ENCODE results near the gene POLD2.

The POLD2 gene

GRCh38 chr7:44068054-44068453 lies 55.3 kb downstream of the POLD2 start:
- no peaks in the 10 kb centered on the region for H3K27me3 ChIP-seq (ENCODE audit: control insufficient read depth, insufficient read depth, low read length)
- H3K36me3 ChIP-seq (ENCODE audit: control insufficient read depth, insufficient read depth, low read length): no peaks in the 10 kb centered on the region
- H3K9me3 ChIP-seq (ENCODE audit: control insufficient read depth, insufficient read depth, low read length): no peaks in the 10 kb centered on the region
- no CpG with 5 or more reads among the region's 7 CpGs for WGBS (ENCODE audit: insufficient coverage, insufficient read length)
- no peak for DNase-seq (ENCODE audit: low read depth, low spot score)
- H3K4me3 ChIP-seq (ENCODE audit: low read length): no peak overlapping the region
- no peak overlapping the region for H3K27ac ChIP-seq (ENCODE audit: low read length)
- peaks cover 16% of the 10 kb centered on the region for H3K4me1 ChIP-seq (ENCODE audit: control insufficient read depth, insufficient read depth, low read length)

GRCh38 chr7:44067064-44067951 lies 56.0 kb downstream of the POLD2 start:
- no peak overlapping the region for H3K27ac ChIP-seq (ENCODE audit: low read length)
- H3K4me1 ChIP-seq (ENCODE audit: control insufficient read depth, insufficient read depth, low read length): peaks cover 16% of the 10 kb centered on the region
- no CpG with 5 or more reads among the region's 11 CpGs for WGBS (ENCODE audit: insufficient coverage, insufficient read length)
- no peaks in the 10 kb centered on the region for H3K9me3 ChIP-seq (ENCODE audit: control insufficient read depth, insufficient read depth, low read length)
- H3K4me3 ChIP-seq (ENCODE audit: low read length): no peak overlapping the region
- no peaks in the 10 kb centered on the region for H3K27me3 ChIP-seq (ENCODE audit: control insufficient read depth, insufficient read depth, low read length)
- DNase-seq (ENCODE audit: low read depth, low spot score): no peak
- no peaks in the 10 kb centered on the region for H3K36me3 ChIP-seq (ENCODE audit: control insufficient read depth, insufficient read depth, low read length)

GRCh38 chr7:44066494-44067063 lies 56.8 kb downstream of the POLD2 start:
- DNase-seq (ENCODE audit: low read depth, low spot score): no peak
- Histone ChIP-seq H3K9me3 (ENCODE audit: control insufficient read depth, insufficient read depth, low read length) (no peaks in the 10 kb centered on the region), H3K27ac (ENCODE audit: low read length) (no peak overlapping the region), H3K27me3 (ENCODE audit: control insufficient read depth, insufficient read depth, low read length) (no peaks in the 10 kb centered on the region), H3K4me1 (ENCODE audit: control insufficient read depth, insufficient read depth, low read length) (peaks cover 16% of the 10 kb centered on the region), H3K36me3 (ENCODE audit: control insufficient read depth, insufficient read depth, low read length) (0 out of 2 replicates have a peak, but pooled peaks cover 1% of the 10 kb centered on the region), H3K4me3 (ENCODE audit: low read length) (no peak overlapping the region)
- WGBS (ENCODE audit: insufficient coverage, insufficient read length): no CpG with 5 or more reads among the region's 7 CpGs

- no peaks in the 10 kb centered on the region for H3K27me3 ChIP-seq (ENCODE audit: control insufficient read depth, insufficient read depth, low read length)
- H3K4me1 ChIP-seq (ENCODE audit: control insufficient read depth, insufficient read depth, low read length): peaks cover 16% of the 10 kb centered on the region
- H3K9me3 ChIP-seq (ENCODE audit: control insufficient read depth, insufficient read depth, low read length): no peaks in the 10 kb centered on the region
- 0 out of 2 replicates have a peak, but pooled peaks cover 4% of the 10 kb centered on the region for H3K36me3 ChIP-seq (ENCODE audit: control insufficient read depth, insufficient read depth, low read length)
- no peak overlapping the region for H3K4me3 ChIP-seq (ENCODE audit: low read length)
- no CpG with 5 or more reads among the region's 6 CpGs for WGBS (ENCODE audit: insufficient coverage, insufficient read length)
- DNase-seq (ENCODE audit: low read depth, low spot score): no peak
- no peak overlapping the region for H3K27ac ChIP-seq (ENCODE audit: low read length)
These were observed 57.3 kb downstream of the POLD2 start for GRCh38 chr7:44066111-44066460.

- Histone ChIP-seq H3K4me3 (ENCODE audit: low read length) (no peak within 1 kb of the TSS), H3K36me3 (ENCODE audit: control insufficient read depth, insufficient read depth, low read length) (peaks cover 5% of the 10 kb centered on the region; the same call in 1 of the 2 replicates), H3K4me1 (ENCODE audit: control insufficient read depth, insufficient read depth, low read length) (peaks cover 16% of the 10 kb centered on the region), H3K27me3 (ENCODE audit: control insufficient read depth, insufficient read depth, low read length) (no peaks in the 10 kb centered on the region), H3K9me3 (ENCODE audit: control insufficient read depth, insufficient read depth, low read length) (no peaks in the 10 kb centered on the region), H3K27ac (ENCODE audit: low read length) (no peak within 1 kb of the TSS)
- DNase-seq (ENCODE audit: low read depth, low spot score): no peak
- WGBS (ENCODE audit: insufficient coverage, insufficient read length): no CpG with 5 or more reads among the region's 14 CpGs
These were observed 57.8 kb downstream of the POLD2 start, which contains the start of gene PGAM2 for GRCh38 chr7:44065431-44066110. Gene PGAM2 (minus strand): TSS chr7:44065567. CDS start chr7:44065529, 38 bp downstream.

GRCh38 chr7:44064791-44065430 lies 58.4 kb downstream of the POLD2 start:
- DNase-seq (ENCODE audit: low read depth, low spot score): no peak
- whole genome bisulfite sequencing (ENCODE audit: insufficient coverage, insufficient read length): no CpG with 5 or more reads among the region's 33 CpGs
- H3K36me3 ChIP-seq (ENCODE audit: control insufficient read depth, insufficient read depth, low read length): peaks cover 12% of the 10 kb centered on the region
- no peak overlapping the region for H3K4me3 ChIP-seq (ENCODE audit: low read length)
- peaks cover 16% of the 10 kb centered on the region for H3K4me1 ChIP-seq (ENCODE audit: control insufficient read depth, insufficient read depth, low read length)
- no peaks in the 10 kb centered on the region for H3K9me3 ChIP-seq (ENCODE audit: control insufficient read depth, insufficient read depth, low read length)
- no peak overlapping the region for H3K27ac ChIP-seq (ENCODE audit: low read length)
- H3K27me3 ChIP-seq (ENCODE audit: control insufficient read depth, insufficient read depth, low read length): no peaks in the 10 kb centered on the region
